ENCODE results near the gene WDR27. TPM values are rescaled to one million over a fixed set of nuclear protein-coding genes. Genes with fewer than 3 reads are reported as not detected.

Gene WDR27
- total and polyA plus RNA-seq, 2 experiments from 2014 or later, result 27.7 to 29.7 TPM

- Histone ChIP-seq H3K9me3 (ENCODE audit: low read depth) (no peaks in the 10 kb centered on the region), H3K4me2 (no peak overlapping the region), H3K36me3 (replicated peaks; ENCODE audit: insufficient read depth, low read depth) (no peaks in the 10 kb centered on the region), H3K9me2 (replicated peaks; ENCODE audit: insufficient read depth) (no peaks in the 10 kb centered on the region), H2AFZ (no peak overlapping the region), H3K27ac (no peak overlapping the region), H3K4me1 (ENCODE audit: insufficient read depth) (no peaks in the 10 kb centered on the region), H3K27me3 (no peaks in the 10 kb centered on the region), H3K4me3 (no peak overlapping the region), H4K20me1 (ENCODE audit: insufficient read depth, poor library complexity, severe bottlenecking) (no peaks in the 10 kb centered on the region), H3K79me2 (no peaks in the 10 kb centered on the region)
- DNase-seq (ENCODE audit: low spot score), result no peak
- no peak for TF ChIP-seq EZH2phosphoT487 (IDR thresholded peaks at IDR 0.05; ENCODE audit: low read depth, severe bottlenecking, unreplicated experiment)
- TF ChIP-seq CTCF (IDR thresholded peaks at IDR 0.05; ENCODE audit: poor library complexity), result no peak
- no peak for TF ChIP-seq EZH2 (IDR thresholded peaks at IDR 0.05; ENCODE audit: borderline replicate concordance)
- 100% methylated on average over 25 of the region's 38 CpGs for WGBS (ENCODE audit: low lambda C conversion rate, missing lambda C conversion rate)
Observed at GRCh38 chr6:169577236-169577635, 124.6 kb downstream of the WDR27 start.

DNA sequence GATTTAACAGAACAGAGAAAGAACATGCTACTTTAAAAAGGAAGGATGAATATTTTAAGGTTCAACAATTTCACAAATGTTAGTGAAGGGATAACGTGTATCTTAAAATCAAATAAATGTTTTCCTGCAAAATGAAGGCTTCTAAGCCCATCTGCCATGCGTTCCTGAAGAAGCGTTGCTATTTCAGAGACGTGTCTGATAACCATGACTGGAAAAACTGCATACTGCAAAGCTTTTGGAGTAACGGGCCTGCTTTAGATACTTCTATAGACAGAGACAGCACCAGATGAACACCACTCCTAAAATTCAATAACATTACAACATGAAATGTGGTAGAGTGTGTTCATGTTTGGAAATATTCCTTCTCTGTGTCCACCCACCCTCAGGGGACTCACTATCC is 126.0 kb downstream of the WDR27 start:
- 91% methylated on average over 5 of the region's 5 CpGs for WGBS (ENCODE audit: low lambda C conversion rate, missing lambda C conversion rate)
- DNase-seq (ENCODE audit: low spot score), result no peak
- Histone ChIP-seq H3K36me3 (replicated peaks; ENCODE audit: insufficient read depth, low read depth) (no peaks in the 10 kb centered on the region), H4K20me1 (ENCODE audit: insufficient read depth, poor library complexity, severe bottlenecking) (no peaks in the 10 kb centered on the region), H3K27ac (no peak overlapping the region), H3K4me1 (ENCODE audit: insufficient read depth) (no peaks in the 10 kb centered on the region), H2AFZ (no peak overlapping the region), H3K79me2 (no peaks in the 10 kb centered on the region), H3K9me2 (replicated peaks; ENCODE audit: insufficient read depth) (no peaks in the 10 kb centered on the region), H3K9me3 (ENCODE audit: low read depth) (no peaks in the 10 kb centered on the region), H3K4me2 (no peak overlapping the region), H3K4me3 (no peak overlapping the region), H3K27me3 (no peaks in the 10 kb centered on the region)
- no peak for TF ChIP-seq EZH2phosphoT487 (IDR thresholded peaks at IDR 0.05; ENCODE audit: low read depth, severe bottlenecking, unreplicated experiment)
- TF ChIP-seq EZH2 (IDR thresholded peaks at IDR 0.05; ENCODE audit: borderline replicate concordance), result no peak
- no peak for TF ChIP-seq CTCF (IDR thresholded peaks at IDR 0.05; ENCODE audit: poor library complexity)

GRCh38 chr6:169575365-169575764 is 126.5 kb downstream of the WDR27 start:
- no peak overlapping the region for H3K4me3 ChIP-seq
- H3K9me3 ChIP-seq (ENCODE audit: low read depth), result no peaks in the 10 kb centered on the region
- no peaks in the 10 kb centered on the region for H4K20me1 ChIP-seq (ENCODE audit: insufficient read depth, poor library complexity, severe bottlenecking)
- H3K4me1 ChIP-seq (ENCODE audit: insufficient read depth), result no peaks in the 10 kb centered on the region
- WGBS (ENCODE audit: low lambda C conversion rate, missing lambda C conversion rate), result 82% methylated on average over 5 of the region's 5 CpGs
- H2AFZ ChIP-seq, result no peak overlapping the region
- H3K4me2 ChIP-seq, result no peak overlapping the region
- H3K36me3 ChIP-seq (replicated peaks; ENCODE audit: insufficient read depth, low read depth), result no peaks in the 10 kb centered on the region
- DNase-seq (ENCODE audit: low spot score), result no peak
- no peaks in the 10 kb centered on the region for H3K79me2 ChIP-seq
- TF ChIP-seq EZH2 (IDR thresholded peaks at IDR 0.05; ENCODE audit: borderline replicate concordance), result no peak
- TF ChIP-seq EZH2phosphoT487 (IDR thresholded peaks at IDR 0.05; ENCODE audit: low read depth, severe bottlenecking, unreplicated experiment), result no peak
- no peak for TF ChIP-seq CTCF (IDR thresholded peaks at IDR 0.05; ENCODE audit: poor library complexity)
- H3K9me2 ChIP-seq (replicated peaks; ENCODE audit: insufficient read depth), result no peaks in the 10 kb centered on the region
- no peaks in the 10 kb centered on the region for H3K27me3 ChIP-seq
- no peak overlapping the region for H3K27ac ChIP-seq

GRCh38 chr6:169574420-169574819 is 127.4 kb downstream of the WDR27 start:
- no peak for DNase-seq (ENCODE audit: low spot score)
- TF ChIP-seq EZH2 (IDR thresholded peaks at IDR 0.05; ENCODE audit: borderline replicate concordance), result no peak
- no peak for TF ChIP-seq EZH2phosphoT487 (IDR thresholded peaks at IDR 0.05; ENCODE audit: low read depth, severe bottlenecking, unreplicated experiment)
- no peak for TF ChIP-seq CTCF (IDR thresholded peaks at IDR 0.05; ENCODE audit: poor library complexity)
- H3K27me3 ChIP-seq, result no peaks in the 10 kb centered on the region
- no peak overlapping the region for H3K4me2 ChIP-seq
- H3K4me1 ChIP-seq (ENCODE audit: insufficient read depth), result no peaks in the 10 kb centered on the region
- H3K9me3 ChIP-seq (ENCODE audit: low read depth), result no peaks in the 10 kb centered on the region
- no peak overlapping the region for H2AFZ ChIP-seq
- H3K79me2 ChIP-seq, result no peaks in the 10 kb centered on the region
- WGBS (ENCODE audit: low lambda C conversion rate, missing lambda C conversion rate), result 84% methylated on average over 13 of the region's 13 CpGs
- H3K36me3 ChIP-seq (replicated peaks; ENCODE audit: insufficient read depth, low read depth), result no peaks in the 10 kb centered on the region
- H3K9me2 ChIP-seq (replicated peaks; ENCODE audit: insufficient read depth), result no peaks in the 10 kb centered on the region
- H3K27ac ChIP-seq, result no peak overlapping the region
- no peaks in the 10 kb centered on the region for H4K20me1 ChIP-seq (ENCODE audit: insufficient read depth, poor library complexity, severe bottlenecking)
- H3K4me3 ChIP-seq, result no peak overlapping the region
